HepG2 (cell line): ENCODE results near the gene MBOAT7.

Experiments
- EP300 ChIP-seq, 3 experiments: sonication (generic) in 1 of 3; formaldehyde crosslinking in 1 of 3; IDR thresholded peaks; 2 replicates each; pipeline versions ENCODE4 v1.5.1 to v1.6.1; 2011 to 2020; ENCODE audit warnings: low read depth in 2 of 3, low read length in 2 of 3, borderline replicate concordance in 1 of 3, improper control_type of control experiment in 1 of 3, mild to moderate bottlenecking in 1 of 3, missing genetic modification reagents in 1 of 3, moderate library complexity in 1 of 3
- EZH2 ChIP-seq: conservative IDR thresholded peaks from 2 replicates; pipeline ENCODE4 v1.6.1; 2012; ENCODE audit warnings: mild to moderate bottlenecking, low read depth, low read length, moderate library complexity
- GMEB1 ChIP-seq: sonication (generic); formaldehyde crosslinking; IDR thresholded peaks from 2 replicates; pipeline ENCODE4 v1.5.1; 2020; ENCODE audit warnings: missing genetic modification reagents, mild to moderate bottlenecking, borderline replicate concordance
- HNRNPH1 ChIP-seq: fragments of 200-400 bp; formaldehyde crosslinking; optimal IDR thresholded peaks from 2 replicates; pipeline ENCODE3; 2017; ENCODE audit warnings: mild to moderate bottlenecking, low read depth, low read length
- MTA1 ChIP-seq: sonication (generic); formaldehyde crosslinking; IDR thresholded peaks from 2 replicates; pipeline ENCODE4 v1.4.0; 2020; ENCODE audit warnings: missing genetic modification reagents, mild to moderate bottlenecking, borderline replicate concordance
- NR2C2 ChIP-seq: sonication (generic); formaldehyde crosslinking; IDR thresholded peaks from 2 replicates; pipeline ENCODE4 v1.4.0; 2020; ENCODE audit warnings: missing genetic modification reagents, mild to moderate bottlenecking, moderate library complexity, borderline replicate concordance
- SIN3A ChIP-seq: IDR thresholded peaks from 2 replicates; pipeline ENCODE4 v1.6.1; 2011; ENCODE audit warnings: low read depth, mild to moderate bottlenecking, control low read depth, low read length, borderline replicate concordance
- SMC3 ChIP-seq: IDR thresholded peaks from 2 replicates; pipeline ENCODE4 v1.6.1; 2011; ENCODE audit warnings: low read length, improper control_type of control experiment
- TF ChIP-seq, protein P1 (sequence below): sonication (generic); formaldehyde crosslinking; IDR thresholded peaks from 2 replicates; pipeline ENCODE4 v1.9.0; 2021; ENCODE audit warnings: missing genetic modification reagents, borderline replicate concordance
- TF ChIP-seq, protein P2 (sequence below), 2 experiments: IDR thresholded peaks; 2 replicates each; pipeline ENCODE4 v1.6.1; 2011 to 2012; ENCODE audit warnings: low read length in 2 of 2, borderline replicate concordance in 1 of 2, low read depth in 1 of 2, mild to moderate bottlenecking in 1 of 2, moderate library complexity in 1 of 2
- TF ChIP-seq, protein P3 (sequence below): sonication (generic); formaldehyde crosslinking; IDR thresholded peaks from 2 replicates; pipeline ENCODE4 v1.5.0; 2020; ENCODE audit warnings: mild to moderate bottlenecking, missing genetic modification reagents, moderate library complexity

DNA sequence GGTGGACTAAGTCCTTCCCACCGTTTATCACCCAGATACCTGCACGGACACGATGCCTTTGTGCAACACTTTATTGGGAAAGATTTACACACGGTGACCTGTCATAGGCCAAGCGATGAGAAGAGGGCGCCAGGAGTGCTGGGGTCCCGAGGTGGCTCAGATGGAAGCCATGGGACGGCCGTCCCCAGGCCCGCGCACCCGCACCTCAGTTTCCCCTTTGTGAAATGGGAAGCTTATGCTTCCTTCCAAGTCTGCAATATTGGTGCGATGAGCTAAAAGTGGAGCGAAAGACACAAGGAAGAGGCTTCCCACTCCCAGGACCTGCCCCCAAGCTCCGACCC, 16.1 kb downstream of the MBOAT7 start:
- no peak for TF ChIP-seq SMC3
- no peak for TF ChIP-seq EP300 (IDR thresholded peaks at IDR 0.05; ENCODE audit: low read depth in 2 of 2, low read length in 2 of 2)
- no peak for TF ChIP-seq EP300 (CRISPR knock-in tag; IDR thresholded peaks at IDR 0.05; ENCODE audit: borderline replicate concordance)
- no peak for TF ChIP-seq EZH2
- no peak for TF ChIP-seq HNRNPH1
- TF ChIP-seq, protein P1, sequence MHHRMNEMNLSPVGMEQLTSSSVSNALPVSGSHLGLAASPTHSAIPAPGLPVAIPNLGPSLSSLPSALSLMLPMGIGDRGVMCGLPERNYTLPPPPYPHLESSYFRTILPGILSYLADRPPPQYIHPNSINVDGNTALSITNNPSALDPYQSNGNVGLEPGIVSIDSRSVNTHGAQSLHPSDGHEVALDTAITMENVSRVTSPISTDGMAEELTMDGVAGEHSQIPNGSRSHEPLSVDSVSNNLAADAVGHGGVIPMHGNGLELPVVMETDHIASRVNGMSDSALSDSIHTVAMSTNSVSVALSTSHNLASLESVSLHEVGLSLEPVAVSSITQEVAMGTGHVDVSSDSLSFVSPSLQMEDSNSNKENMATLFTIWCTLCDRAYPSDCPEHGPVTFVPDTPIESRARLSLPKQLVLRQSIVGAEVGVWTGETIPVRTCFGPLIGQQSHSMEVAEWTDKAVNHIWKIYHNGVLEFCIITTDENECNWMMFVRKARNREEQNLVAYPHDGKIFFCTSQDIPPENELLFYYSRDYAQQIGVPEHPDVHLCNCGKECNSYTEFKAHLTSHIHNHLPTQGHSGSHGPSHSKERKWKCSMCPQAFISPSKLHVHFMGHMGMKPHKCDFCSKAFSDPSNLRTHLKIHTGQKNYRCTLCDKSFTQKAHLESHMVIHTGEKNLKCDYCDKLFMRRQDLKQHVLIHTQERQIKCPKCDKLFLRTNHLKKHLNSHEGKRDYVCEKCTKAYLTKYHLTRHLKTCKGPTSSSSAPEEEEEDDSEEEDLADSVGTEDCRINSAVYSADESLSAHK (CRISPR knock-in tag), result no peak
- TF ChIP-seq, protein P2, sequence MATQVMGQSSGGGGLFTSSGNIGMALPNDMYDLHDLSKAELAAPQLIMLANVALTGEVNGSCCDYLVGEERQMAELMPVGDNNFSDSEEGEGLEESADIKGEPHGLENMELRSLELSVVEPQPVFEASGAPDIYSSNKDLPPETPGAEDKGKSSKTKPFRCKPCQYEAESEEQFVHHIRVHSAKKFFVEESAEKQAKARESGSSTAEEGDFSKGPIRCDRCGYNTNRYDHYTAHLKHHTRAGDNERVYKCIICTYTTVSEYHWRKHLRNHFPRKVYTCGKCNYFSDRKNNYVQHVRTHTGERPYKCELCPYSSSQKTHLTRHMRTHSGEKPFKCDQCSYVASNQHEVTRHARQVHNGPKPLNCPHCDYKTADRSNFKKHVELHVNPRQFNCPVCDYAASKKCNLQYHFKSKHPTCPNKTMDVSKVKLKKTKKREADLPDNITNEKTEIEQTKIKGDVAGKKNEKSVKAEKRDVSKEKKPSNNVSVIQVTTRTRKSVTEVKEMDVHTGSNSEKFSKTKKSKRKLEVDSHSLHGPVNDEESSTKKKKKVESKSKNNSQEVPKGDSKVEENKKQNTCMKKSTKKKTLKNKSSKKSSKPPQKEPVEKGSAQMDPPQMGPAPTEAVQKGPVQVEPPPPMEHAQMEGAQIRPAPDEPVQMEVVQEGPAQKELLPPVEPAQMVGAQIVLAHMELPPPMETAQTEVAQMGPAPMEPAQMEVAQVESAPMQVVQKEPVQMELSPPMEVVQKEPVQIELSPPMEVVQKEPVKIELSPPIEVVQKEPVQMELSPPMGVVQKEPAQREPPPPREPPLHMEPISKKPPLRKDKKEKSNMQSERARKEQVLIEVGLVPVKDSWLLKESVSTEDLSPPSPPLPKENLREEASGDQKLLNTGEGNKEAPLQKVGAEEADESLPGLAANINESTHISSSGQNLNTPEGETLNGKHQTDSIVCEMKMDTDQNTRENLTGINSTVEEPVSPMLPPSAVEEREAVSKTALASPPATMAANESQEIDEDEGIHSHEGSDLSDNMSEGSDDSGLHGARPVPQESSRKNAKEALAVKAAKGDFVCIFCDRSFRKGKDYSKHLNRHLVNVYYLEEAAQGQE (IDR thresholded peaks at IDR 0.05; ENCODE audit: borderline replicate concordance in 1 of 2, low read depth in 1 of 2, low read length in 2 of 2), result no peak
- TF ChIP-seq, protein P3, sequence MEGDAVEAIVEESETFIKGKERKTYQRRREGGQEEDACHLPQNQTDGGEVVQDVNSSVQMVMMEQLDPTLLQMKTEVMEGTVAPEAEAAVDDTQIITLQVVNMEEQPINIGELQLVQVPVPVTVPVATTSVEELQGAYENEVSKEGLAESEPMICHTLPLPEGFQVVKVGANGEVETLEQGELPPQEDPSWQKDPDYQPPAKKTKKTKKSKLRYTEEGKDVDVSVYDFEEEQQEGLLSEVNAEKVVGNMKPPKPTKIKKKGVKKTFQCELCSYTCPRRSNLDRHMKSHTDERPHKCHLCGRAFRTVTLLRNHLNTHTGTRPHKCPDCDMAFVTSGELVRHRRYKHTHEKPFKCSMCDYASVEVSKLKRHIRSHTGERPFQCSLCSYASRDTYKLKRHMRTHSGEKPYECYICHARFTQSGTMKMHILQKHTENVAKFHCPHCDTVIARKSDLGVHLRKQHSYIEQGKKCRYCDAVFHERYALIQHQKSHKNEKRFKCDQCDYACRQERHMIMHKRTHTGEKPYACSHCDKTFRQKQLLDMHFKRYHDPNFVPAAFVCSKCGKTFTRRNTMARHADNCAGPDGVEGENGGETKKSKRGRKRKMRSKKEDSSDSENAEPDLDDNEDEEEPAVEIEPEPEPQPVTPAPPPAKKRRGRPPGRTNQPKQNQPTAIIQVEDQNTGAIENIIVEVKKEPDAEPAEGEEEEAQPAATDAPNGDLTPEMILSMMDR (CRISPR knock-in tag), result no peak
- no peak for TF ChIP-seq SIN3A
- no peak for TF ChIP-seq MTA1 (CRISPR knock-in tag)
- TF ChIP-seq NR2C2 (CRISPR knock-in tag), result no peak
- no peak for TF ChIP-seq GMEB1
